Measurements from ENCODE around the gene KDM2B. TPM values are rescaled to one million over a fixed set of nuclear protein-coding genes. Genes with fewer than 3 reads are reported as not detected.
A peak's percentile ranks its signal among the peaks of the same experiment; 100 is the strongest.

The KDM2B gene
- total RNA-seq, 4 donors from 2014 or later, result 14.8 to 27.0 (median 16.7) TPM

DNA sequence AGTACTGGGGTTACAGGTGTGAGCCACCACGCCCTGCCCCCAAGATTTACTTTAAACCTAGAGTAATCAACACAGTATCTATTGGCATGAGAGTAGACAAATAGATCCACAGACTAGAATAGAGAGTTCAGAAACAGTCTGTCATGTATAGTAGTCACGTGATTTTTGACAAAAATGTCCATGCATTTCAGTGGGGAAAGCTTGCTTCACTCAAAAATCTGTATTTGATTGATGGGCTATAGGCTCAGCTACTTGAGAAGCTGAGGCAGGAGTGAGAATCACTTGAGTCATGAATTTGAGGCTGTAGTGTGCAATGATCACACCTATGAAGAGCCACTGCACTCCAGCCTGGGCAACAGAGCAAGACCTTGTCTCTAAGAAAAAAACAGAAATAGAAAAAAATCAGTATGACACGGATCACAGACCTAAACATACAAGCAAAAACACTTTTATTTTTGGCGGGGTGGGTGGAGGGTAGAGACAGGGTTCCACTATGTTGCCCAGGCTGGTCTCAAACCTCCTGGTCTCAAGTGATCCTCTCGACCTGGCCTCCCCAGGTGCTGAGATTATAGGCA, 37.9 kb upstream of the KDM2B start:
- TF ChIP-seq, protein P1, sequence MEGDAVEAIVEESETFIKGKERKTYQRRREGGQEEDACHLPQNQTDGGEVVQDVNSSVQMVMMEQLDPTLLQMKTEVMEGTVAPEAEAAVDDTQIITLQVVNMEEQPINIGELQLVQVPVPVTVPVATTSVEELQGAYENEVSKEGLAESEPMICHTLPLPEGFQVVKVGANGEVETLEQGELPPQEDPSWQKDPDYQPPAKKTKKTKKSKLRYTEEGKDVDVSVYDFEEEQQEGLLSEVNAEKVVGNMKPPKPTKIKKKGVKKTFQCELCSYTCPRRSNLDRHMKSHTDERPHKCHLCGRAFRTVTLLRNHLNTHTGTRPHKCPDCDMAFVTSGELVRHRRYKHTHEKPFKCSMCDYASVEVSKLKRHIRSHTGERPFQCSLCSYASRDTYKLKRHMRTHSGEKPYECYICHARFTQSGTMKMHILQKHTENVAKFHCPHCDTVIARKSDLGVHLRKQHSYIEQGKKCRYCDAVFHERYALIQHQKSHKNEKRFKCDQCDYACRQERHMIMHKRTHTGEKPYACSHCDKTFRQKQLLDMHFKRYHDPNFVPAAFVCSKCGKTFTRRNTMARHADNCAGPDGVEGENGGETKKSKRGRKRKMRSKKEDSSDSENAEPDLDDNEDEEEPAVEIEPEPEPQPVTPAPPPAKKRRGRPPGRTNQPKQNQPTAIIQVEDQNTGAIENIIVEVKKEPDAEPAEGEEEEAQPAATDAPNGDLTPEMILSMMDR (IDR thresholded peaks at IDR 0.05), result no peak
- DNase-seq (ENCODE audit: low spot score), result no peak
- no peak for ATAC-seq (ENCODE audit: low FRiP score)

DNA sequence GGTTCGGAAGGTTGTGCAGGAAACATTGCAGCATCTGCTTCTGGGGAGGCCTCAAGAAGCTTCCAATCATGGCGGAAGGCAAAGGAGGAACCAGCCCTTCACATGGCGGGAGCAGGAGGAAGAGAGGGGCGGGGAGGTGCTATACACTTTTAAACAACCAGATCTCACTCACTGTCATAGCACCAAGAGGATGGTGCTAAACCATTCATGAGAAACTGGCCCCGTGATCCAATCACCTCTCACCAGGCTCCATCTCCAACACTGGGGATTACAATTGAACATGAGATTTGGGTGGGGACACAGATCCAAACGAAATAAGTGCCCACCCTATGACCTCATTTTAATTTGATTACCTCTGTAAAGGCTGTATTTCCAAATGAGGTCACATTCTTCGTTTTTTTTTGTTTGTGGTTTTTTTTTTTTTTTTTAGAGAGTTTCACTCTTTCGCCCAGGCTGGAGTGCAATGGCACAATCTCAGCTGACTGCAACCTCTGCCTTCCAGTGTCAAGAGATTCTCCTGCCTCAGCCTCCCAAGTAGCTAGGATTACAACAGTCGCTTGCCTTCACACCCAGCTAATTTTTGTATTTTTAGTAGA, 34.1 kb upstream of the KDM2B start:
- TF ChIP-seq, protein P1 (IDR thresholded peaks at IDR 0.05), result no peak
- ATAC-seq (ENCODE audit: low FRiP score) (no peak), DNase-seq (ENCODE audit: low spot score) (no peak)

DNA sequence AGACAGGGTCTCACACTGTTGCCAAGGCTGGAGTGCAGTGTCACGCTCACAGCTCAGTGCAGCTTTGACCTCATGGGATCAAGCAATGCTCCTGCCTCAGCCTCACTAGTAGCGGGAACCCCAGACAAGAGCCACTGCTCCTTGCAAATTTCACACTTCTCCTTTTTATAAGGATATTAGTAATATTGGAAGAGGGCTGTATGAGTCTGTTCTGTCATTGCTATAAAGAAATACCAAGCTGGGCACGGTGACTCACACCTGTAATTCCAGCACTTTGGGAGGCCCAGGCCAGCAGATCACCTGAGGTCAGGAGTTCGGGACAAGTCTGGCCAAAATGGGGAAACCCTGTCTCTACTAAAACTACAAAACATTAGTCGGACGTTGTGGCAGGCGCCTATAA, 32.6 kb upstream of the KDM2B start:
- TF ChIP-seq, protein P1 (IDR thresholded peaks at IDR 0.05), result no peak
- DNase-seq (ENCODE audit: low spot score) (no peak), ATAC-seq (ENCODE audit: low FRiP score) (no peak)

DNA sequence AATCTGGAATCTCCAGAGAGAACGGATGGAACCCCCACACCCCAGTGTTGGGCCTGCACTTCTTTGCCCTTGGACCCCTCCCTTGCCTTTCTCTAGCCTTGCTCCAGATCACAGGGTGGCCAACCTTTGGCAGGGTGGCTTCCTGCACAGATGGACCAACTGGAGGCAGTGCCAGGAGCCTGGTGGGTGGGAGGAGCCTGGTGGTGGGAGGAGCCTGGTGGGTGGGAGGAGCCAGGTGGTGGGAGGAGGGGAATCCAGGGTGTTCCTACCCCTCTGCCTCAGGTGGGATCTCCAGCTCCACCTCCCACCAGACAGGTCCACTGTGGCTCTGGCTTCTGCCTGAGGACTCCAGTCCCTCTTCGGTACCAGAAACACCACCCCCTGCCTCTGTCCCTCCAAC, 30.5 kb upstream of the KDM2B start:
- DNase-seq (ENCODE audit: low spot score) (no peak), ATAC-seq (ENCODE audit: low FRiP score) (no peak)

DNA sequence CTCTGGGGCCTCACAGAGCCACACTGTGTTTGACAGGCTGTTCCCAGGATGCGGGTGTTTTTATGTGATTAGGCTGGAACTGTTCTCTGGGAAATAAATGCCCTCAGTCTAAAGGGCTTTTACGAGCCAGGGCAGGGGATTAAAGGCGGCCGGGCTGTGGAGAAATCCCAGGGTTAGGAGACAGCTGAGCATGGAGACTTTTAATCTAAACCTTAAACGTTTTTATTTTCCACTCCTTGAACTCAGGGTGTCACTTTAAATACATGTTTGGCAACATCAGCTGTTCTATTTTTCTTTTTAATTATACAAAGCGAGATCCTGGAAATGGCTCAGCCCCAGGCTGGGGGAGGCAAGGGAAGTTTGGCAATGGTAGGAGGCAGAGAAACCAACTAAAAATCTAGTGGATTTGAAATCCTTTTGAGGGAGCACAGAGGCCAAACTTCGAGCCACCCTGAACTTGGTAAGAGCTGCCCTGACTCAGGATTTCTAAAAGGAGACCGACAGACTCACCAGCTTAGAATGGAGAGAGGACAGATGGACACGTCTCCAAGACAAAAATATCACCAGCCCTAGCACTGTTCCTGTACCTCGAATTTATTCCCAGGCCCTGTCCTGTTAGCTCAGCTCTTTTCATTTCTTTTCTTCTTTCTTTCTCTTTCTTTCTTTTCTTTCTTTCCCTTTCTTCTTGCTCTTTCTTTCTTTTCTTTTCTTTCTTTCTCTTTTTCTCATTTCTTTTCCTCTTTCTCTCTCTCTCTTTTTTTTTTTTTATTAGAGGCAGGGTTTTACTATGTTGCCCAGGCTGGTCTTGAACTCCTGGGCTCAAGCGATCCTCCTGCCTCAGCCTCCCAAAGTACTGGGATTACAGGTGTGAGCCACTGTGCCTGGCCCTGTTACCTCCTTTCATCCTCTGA, 29.7 kb upstream of the KDM2B start:
- peak; percentile 86 for ATAC-seq (ENCODE audit: low FRiP score)
- TF ChIP-seq, protein P1 (IDR thresholded peaks at IDR 0.05), result no peak
- DNase-seq (ENCODE audit: low spot score), result no peak

More for the DNA sequence above, 30.5 kb upstream of the KDM2B start:
- TF ChIP-seq, protein P1 (IDR thresholded peaks at IDR 0.05), result no peak

DNA sequence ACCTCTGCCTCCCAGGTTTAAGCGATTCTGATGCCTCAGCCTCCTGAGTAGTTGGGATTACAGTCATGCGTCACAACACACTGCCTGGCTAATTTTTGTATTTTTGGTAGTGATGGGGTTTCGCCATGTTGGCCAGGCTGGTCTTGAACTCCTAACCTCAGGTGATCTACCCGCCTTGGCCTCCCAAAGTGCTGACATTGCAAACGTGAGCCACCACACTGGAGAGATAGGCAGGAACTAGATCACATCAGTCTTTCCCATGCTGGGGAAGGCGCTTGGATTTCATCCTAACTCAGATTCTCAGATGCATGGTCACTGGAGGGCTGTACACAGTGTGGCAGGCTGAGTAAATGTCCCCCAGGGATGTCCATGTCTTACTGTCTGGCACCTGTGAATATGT, 27.5 kb upstream of the KDM2B start:
- DNase-seq (ENCODE audit: low spot score) (no peak), ATAC-seq (ENCODE audit: low FRiP score) (no peak)
- TF ChIP-seq, protein P1 (IDR thresholded peaks at IDR 0.05), result no peak

Measured in omental fat pad (tissue), 4 donors.